ENCODE data around the gene CYP19A1. TPM values are rescaled to one million over a fixed set of nuclear protein-coding genes. Genes with fewer than 3 reads are reported as not detected.

CYP19A1 gene
- total RNA-seq, 1 experiment from 2014 or later: not detected

DNA sequence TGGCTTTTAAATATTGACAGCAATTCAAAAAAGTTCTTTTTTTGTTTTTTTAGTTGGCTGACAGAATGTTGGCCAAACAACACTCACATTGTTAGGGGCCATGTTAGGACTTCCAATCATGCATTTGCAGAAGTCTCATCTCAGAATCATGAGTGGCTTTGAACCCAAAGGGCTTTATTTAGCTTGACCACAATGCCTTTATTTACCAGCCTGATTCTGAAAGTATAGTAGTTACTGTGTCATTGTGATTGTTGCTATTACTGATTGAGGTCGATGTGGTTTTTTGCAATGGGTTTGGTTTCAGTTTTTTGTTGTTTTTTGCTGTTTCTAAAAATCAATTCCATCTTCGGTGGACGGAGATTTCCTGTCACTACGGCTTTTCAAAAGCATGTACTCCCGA is 10.3 kb upstream of the CYP19A1 start:
- ChIA-PET CTCF (no interaction called here), POLR2A (no interaction called here)
- TF ChIP-seq TCF7L2 (IDR thresholded peaks at IDR 0.05; ENCODE audit: low read depth, low read length) (no peak), POLR2AphosphoS5 (IDR thresholded peaks at IDR 0.05; ENCODE audit: low read depth, low read length) (no peak), SIN3A (IDR thresholded peaks at IDR 0.05; ENCODE audit: borderline replicate concordance, insufficient read depth, low read depth, low read length) (no peak)
- TF ChIP-seq, protein P1, sequence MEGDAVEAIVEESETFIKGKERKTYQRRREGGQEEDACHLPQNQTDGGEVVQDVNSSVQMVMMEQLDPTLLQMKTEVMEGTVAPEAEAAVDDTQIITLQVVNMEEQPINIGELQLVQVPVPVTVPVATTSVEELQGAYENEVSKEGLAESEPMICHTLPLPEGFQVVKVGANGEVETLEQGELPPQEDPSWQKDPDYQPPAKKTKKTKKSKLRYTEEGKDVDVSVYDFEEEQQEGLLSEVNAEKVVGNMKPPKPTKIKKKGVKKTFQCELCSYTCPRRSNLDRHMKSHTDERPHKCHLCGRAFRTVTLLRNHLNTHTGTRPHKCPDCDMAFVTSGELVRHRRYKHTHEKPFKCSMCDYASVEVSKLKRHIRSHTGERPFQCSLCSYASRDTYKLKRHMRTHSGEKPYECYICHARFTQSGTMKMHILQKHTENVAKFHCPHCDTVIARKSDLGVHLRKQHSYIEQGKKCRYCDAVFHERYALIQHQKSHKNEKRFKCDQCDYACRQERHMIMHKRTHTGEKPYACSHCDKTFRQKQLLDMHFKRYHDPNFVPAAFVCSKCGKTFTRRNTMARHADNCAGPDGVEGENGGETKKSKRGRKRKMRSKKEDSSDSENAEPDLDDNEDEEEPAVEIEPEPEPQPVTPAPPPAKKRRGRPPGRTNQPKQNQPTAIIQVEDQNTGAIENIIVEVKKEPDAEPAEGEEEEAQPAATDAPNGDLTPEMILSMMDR (IDR thresholded peaks at IDR 0.05): no peak
- TF ChIP-seq, protein P2, sequence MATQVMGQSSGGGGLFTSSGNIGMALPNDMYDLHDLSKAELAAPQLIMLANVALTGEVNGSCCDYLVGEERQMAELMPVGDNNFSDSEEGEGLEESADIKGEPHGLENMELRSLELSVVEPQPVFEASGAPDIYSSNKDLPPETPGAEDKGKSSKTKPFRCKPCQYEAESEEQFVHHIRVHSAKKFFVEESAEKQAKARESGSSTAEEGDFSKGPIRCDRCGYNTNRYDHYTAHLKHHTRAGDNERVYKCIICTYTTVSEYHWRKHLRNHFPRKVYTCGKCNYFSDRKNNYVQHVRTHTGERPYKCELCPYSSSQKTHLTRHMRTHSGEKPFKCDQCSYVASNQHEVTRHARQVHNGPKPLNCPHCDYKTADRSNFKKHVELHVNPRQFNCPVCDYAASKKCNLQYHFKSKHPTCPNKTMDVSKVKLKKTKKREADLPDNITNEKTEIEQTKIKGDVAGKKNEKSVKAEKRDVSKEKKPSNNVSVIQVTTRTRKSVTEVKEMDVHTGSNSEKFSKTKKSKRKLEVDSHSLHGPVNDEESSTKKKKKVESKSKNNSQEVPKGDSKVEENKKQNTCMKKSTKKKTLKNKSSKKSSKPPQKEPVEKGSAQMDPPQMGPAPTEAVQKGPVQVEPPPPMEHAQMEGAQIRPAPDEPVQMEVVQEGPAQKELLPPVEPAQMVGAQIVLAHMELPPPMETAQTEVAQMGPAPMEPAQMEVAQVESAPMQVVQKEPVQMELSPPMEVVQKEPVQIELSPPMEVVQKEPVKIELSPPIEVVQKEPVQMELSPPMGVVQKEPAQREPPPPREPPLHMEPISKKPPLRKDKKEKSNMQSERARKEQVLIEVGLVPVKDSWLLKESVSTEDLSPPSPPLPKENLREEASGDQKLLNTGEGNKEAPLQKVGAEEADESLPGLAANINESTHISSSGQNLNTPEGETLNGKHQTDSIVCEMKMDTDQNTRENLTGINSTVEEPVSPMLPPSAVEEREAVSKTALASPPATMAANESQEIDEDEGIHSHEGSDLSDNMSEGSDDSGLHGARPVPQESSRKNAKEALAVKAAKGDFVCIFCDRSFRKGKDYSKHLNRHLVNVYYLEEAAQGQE (IDR thresholded peaks at IDR 0.05; ENCODE audit: insufficient read depth in 1 of 2, low read depth in 2 of 2, low read length in 1 of 2): no peak
- no peaks in the 10 kb centered on the region for H3K36me3 ChIP-seq (ENCODE audit: control insufficient read depth, insufficient read depth, low read length)
- DNase-seq (ENCODE audit: low read depth, low spot score) (no peak), ATAC-seq (no peak)
- no TSS peak for BruUV-seq (replicated peaks)
- H3K27me3 ChIP-seq (ENCODE audit: control insufficient read depth, insufficient read depth, low read length): no peaks in the 10 kb centered on the region
- no peaks in the 10 kb centered on the region for H3K4me1 ChIP-seq (ENCODE audit: control insufficient read depth, insufficient read depth, low read length)
- H3K27ac ChIP-seq (ENCODE audit: low read length): no peak overlapping the region
- no peaks in the 10 kb centered on the region for H3K9me3 ChIP-seq (ENCODE audit: control insufficient read depth, insufficient read depth, low read depth, low read length)
- H3K4me3 ChIP-seq (ENCODE audit: low read depth in 2 of 2, low read length in 2 of 2): no peak overlapping the region
- in situ Hi-C loops (cut with HindIII; ENCODE audit: low pct_unique_long_range_greater_than_20kb, low sequenced_read_pairs) (no loop called here), intact Hi-C loops (cut with micrococcal nuclease; ENCODE audit: unreplicated experiment) (no loop called here)

- Histone ChIP-seq H3K9me3 (ENCODE audit: control insufficient read depth, insufficient read depth, low read depth, low read length) (no peaks in the 10 kb centered on the region), H3K4me3 (ENCODE audit: low read depth in 2 of 2, low read length in 2 of 2) (no peak overlapping the region), H3K27me3 (ENCODE audit: control insufficient read depth, insufficient read depth, low read length) (peaks cover 15% of the 10 kb centered on the region), H3K4me1 (ENCODE audit: control insufficient read depth, insufficient read depth, low read length) (no peaks in the 10 kb centered on the region), H3K36me3 (ENCODE audit: control insufficient read depth, insufficient read depth, low read length) (no peaks in the 10 kb centered on the region), H3K27ac (ENCODE audit: low read length) (no peak overlapping the region)
- ChIA-PET POLR2A (no interaction called here), CTCF (no interaction called here)
- in situ Hi-C loops (cut with HindIII; ENCODE audit: low pct_unique_long_range_greater_than_20kb, low sequenced_read_pairs) (no loop called here), intact Hi-C loops (cut with micrococcal nuclease; ENCODE audit: unreplicated experiment) (no loop called here)
- DNase-seq (ENCODE audit: low read depth, low spot score) (no peak), ATAC-seq (no peak)
- BruUV-seq (replicated peaks): no TSS peak
- TF ChIP-seq SIN3A (IDR thresholded peaks at IDR 0.05; ENCODE audit: borderline replicate concordance, insufficient read depth, low read depth, low read length) (no peak), POLR2AphosphoS5 (IDR thresholded peaks at IDR 0.05; ENCODE audit: low read depth, low read length) (no peak), TCF7L2 (IDR thresholded peaks at IDR 0.05; ENCODE audit: low read depth, low read length) (no peak)
- TF ChIP-seq, protein P1 (IDR thresholded peaks at IDR 0.05): no peak
- TF ChIP-seq, protein P2 (IDR thresholded peaks at IDR 0.05; ENCODE audit: insufficient read depth in 1 of 2, low read depth in 2 of 2, low read length in 1 of 2): no peak
These were observed 7.7 kb upstream of the CYP19A1 start for GRCh38 chr15:51346136-51346535.
